ENCODE measurements around the gene UBE2S. TPM values are rescaled to one million over a fixed set of nuclear protein-coding genes. Genes with fewer than 3 reads are reported as not detected.

UBE2S gene
- total RNA-seq, 1 donor from 2014 or later: 227 TPM

DNA sequence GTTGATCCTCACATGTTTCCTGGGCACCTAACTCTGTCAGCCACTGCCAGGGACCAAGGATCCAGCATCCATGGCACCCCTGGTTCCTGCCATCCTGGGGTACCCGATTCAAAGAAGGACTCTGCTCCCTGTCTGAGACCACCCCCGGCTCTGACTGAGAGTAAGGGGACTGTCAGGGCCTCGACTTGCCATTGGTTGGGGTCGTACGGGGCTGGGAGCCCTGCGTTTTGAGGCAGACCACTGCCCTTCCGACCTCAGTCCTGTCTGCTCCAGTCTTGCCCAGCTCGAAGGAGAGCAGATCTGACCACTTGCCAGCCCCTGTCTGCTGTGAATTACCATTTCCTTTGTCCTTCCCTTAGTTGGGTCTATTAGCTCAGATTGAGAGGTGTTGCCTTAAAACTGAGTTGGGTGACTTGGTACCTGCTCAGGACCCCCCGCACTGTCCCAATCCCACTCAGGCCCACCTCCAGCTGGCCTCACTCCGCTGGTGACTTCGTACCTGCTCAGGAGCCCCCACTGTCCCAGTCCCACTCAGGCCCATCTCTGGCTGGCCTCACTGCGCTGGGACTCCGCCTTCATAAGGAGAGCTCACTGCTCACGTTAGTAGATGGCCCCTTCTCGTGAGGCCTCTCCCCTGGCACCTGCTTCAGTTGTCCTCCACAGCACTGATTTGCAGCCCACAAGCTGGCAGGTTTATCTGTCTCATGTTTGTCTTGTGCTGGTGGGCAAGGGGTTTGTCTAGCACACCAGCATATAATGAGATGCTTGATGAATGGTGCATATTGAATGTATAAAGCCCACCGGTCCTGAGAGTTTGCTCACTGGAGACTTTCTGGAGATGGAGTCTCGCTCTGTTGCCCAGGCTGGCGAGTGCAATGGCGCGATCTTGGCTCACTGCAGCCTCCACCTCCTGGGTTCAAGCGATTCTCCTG is 17.9 kb downstream of the UBE2S start:
- Mint-ChIP-seq H3K9me3 (no peaks in the 10 kb centered on the region), H3K27ac (peak overlapping the region; percentile 69), H3K36me3 (ENCODE audit: low read depth) (peaks cover 60% of the 10 kb centered on the region), H3K27me3 (no peaks in the 10 kb centered on the region), H3K4me1 (peaks cover 32% of the 10 kb centered on the region), H3K4me3 (peak overlapping the region; percentile 37)
- no peak for DNase-seq
- intact Hi-C loops (cut with micrococcal nuclease): loop anchor here (5.0 kb wide), 1 partner anchor 208 kb away; the partner anchor contains the start of gene FIZ1

DNA sequence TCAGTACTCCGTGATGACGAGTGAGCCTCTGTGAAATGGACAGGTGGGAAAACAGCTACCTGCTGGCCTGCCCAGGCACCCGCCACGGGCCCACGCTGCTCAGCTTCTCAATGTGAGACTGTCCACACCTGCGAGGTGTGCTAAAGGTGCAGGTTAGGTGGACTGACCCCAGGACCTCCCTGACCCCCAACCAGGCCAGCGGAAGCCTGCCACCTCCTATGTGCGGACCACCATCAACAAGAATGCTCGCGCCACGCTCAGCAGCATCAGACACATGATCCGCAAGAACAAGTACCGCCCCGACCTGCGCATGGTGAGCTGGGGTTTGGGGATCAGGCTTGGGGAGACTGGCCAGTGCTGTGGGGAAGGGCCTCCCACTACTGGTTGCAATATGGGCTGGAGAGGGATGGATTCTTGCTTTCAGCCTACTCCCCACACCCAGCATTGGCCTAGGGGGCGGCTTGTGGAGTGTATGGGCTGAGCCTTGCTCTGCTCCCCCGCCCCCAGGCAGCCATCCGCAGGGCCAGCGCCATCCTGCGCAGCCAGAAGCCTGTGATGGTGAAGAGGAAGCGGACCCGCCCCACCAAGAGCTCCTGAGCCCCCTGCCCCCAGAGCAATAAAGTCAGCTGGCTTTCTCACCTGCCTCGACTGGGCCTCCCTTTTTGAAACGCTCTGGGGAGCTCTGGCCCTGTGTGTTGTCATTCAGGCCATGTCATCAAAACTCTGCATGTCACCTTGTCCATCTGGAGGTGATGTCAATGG is 19.7 kb downstream of the UBE2S start:
- intact Hi-C loops (cut with micrococcal nuclease): loop anchor here (5.0 kb wide), 1 partner anchor 209 kb away; the partner anchor contains the start of gene FIZ1

DNA sequence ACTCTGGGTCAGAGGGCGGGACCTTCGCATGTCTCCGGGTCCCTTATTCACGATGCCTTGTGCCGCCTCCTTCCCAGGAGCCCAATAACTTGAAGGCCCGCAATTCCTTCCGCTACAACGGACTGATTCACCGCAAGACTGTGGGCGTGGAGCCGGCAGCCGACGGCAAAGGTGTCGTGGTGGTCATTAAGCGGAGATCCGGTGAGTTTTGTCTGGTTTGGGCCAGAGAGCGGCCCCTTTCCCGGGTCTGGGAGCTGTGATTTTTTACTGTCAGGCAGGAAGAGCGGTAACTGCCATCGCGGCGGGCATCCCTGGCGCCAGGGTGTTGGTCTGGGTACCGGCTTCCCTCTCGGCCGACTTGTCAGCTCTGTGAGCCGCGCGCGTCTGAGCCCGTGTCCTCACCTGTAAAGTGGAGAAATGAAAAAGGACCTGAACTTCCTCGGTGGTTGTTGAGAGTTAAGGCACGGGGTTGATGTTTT is 21.1 kb downstream of the UBE2S start:
- no peak for DNase-seq
- Mint-ChIP-seq H3K36me3 (ENCODE audit: low read depth) (peaks cover 60% of the 10 kb centered on the region), H3K4me1 (peaks cover 52% of the 10 kb centered on the region), H3K4me3 (peak overlapping the region; percentile 97), H3K9me3 (peaks cover 6% of the 10 kb centered on the region), H3K27me3 (no peaks in the 10 kb centered on the region), H3K27ac (peak overlapping the region; percentile 98)
- intact Hi-C loops (cut with micrococcal nuclease): loop anchor here (5.0 kb wide), 1 partner anchor 211 kb away; the partner anchor contains the start of gene FIZ1

More for the DNA sequence above, 19.7 kb downstream of the UBE2S start:
- H3K9me3 Mint-ChIP-seq: no peaks in the 10 kb centered on the region
- H3K27ac Mint-ChIP-seq: no peak overlapping the region
- H3K4me3 Mint-ChIP-seq: peak overlapping the region; percentile 97
- DNase-seq: no peak
- H3K4me1 Mint-ChIP-seq: peaks cover 40% of the 10 kb centered on the region
- H3K36me3 Mint-ChIP-seq (ENCODE audit: low read depth): peaks cover 58% of the 10 kb centered on the region
- H3K27me3 Mint-ChIP-seq: no peaks in the 10 kb centered on the region

DNA sequence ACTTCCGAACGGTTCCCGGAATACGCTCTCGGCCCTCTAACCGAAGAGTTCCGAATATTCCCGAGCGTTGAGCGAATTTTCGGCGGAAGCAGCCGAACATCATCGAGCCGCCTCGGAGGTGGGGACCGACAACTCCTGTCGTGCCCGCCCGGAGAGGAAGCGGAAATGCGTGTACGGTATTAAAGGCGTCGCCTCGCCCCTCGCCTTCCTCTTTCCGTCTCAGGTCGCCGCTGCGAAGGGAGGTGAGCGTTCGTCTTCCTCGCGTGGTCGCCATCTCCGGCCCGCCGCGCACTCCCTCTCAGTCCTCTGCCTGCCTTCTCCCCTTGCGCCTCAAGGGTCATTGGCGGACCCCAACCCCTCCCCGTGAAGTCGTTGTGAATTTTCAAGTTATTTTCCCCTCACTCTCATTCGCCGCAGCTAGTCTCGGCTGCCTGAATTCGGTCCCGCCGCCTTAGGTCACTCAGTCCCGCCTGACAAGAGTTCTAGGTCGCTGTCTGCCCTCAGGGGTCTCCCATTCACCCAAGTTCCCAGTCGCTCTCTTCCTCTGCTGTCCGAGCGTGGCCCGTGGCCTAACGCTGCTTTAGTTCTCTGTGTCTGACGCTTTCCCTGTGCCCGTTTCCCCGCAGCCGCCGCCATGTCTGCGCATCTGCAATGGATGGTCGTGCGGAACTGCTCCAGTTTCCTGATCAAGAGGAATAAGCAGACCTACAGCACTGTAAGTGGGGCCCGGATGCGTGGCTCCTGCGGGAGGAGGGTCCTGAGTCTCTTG is 21.7 kb downstream of the UBE2S start, which contains the start of gene RPL28:
RPL28 (plus strand) TSS at position 209 of the 769 bp plus-strand sequence; CDS start at position 635, 426 bp downstream.
- peaks cover 6% of the 10 kb centered on the region for H3K9me3 Mint-ChIP-seq
- peaks cover 63% of the 10 kb centered on the region for H3K36me3 Mint-ChIP-seq (ENCODE audit: low read depth)
- no peaks in the 10 kb centered on the region for H3K27me3 Mint-ChIP-seq
- intact Hi-C loops (cut with micrococcal nuclease): loop anchor here (1.0 to 5.0 kb wide), 7 partner anchors 22 to 268 kb away; partner anchors contain the start of genes FIZ1, HSPBP1, KMT5C and PPP6R1
- peak within 1 kb of the TSS; percentile 97 for H3K4me3 Mint-ChIP-seq
- peak within 1 kb of the TSS; percentile 98 for H3K27ac Mint-ChIP-seq
- peaks cover 52% of the 10 kb centered on the region for H3K4me1 Mint-ChIP-seq
- peak; percentile 100 for DNase-seq

DNA sequence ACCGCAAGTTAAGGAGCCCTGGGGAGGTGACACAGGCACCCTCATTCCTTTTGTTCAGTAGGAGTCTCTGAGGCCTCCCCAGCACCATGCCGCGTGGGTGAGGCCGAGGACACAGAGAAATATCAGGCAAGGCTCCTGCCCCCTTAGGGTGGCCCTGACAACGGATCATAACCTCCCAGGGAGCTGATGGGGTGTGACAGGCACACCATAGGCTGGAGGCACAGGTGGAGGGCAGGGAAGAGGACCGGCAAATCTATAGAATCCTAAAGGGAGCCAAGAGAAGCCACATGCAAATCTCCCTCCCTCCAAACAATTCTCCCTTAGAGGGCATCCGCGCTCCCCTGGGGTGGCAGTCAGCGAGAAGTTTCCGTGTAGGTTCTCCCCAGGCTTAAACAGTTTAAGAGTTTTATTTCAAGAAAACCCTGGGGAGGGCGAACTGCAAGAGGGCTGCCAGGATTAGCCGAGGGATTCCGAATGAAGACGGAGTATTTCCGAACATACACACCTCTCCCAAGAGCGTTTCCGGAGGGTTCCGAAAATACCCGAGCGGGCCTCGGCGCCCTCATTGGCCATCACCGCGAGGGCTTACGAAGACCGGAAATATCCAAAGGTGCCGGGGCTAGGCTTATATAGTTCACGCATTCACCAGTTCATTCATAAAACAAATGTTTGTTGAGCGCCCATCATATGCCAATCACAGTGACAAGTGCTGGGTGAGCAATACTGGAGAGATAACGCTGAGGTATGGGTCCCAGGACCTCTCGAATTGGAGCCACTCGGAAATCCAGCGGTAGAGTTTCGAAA is 22.5 kb downstream of the UBE2S start:
- H3K36me3 Mint-ChIP-seq (ENCODE audit: low read depth): peaks cover 56% of the 10 kb centered on the region
- intact Hi-C loops (cut with micrococcal nuclease): loop anchor here (1.0 to 5.0 kb wide), 7 partner anchors 23 to 269 kb away; partner anchors contain the start of genes FIZ1, HSPBP1, KMT5C and PPP6R1
- DNase-seq: peak; percentile 99
- H3K4me3 Mint-ChIP-seq: peak overlapping the region; percentile 97
- peaks cover 47% of the 10 kb centered on the region for H3K4me1 Mint-ChIP-seq
- H3K9me3 Mint-ChIP-seq: peaks cover 6% of the 10 kb centered on the region
- no peaks in the 10 kb centered on the region for H3K27me3 Mint-ChIP-seq
- peak overlapping the region; percentile 98 for H3K27ac Mint-ChIP-seq

DNA sequence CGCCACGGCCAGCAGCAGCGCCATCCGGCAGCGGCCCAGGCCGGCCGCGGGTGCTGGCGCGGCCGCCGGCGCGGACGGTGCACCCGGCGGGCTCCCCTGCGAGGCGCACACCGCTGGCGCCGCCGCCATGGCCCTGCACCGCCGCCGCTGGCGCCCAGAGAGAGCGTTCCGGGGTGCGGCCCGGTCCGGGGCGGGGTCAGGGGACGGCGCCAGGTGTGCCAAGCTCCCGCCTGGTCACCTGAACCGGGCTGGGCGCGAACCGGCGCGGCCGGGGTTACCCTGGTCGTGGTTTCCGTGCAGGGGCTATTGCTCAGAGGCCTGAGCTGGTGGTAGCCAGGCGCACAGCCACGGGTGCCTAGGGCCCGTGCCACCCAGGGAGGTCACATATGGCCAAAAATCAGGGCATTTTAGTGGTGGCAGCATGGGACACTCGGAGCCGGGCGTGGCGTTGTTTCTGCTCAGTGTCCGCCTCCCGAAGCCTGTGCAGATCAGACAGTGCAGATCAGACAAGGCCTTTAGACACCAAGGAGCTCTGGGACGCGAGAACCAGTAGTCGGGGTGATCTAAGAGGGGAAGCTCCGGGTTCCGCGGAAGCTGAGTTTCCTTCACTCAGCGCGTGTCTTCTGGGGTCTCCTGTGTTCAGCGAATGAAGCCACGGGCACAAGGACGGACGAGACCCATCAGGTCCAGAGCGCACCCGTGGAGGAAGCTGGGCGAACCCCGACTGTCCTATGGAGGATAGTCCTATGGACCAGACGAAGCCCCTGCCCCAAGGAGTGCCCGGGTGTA is 23.3 kb downstream of the UBE2S start, which contains the start of gene TMEM238:
TMEM238 (minus strand) TSS at position 162 of the 789 bp plus-strand sequence; CDS start at position 129, 33 bp downstream.
- DNase-seq: peak; percentile 88
- peaks cover 41% of the 10 kb centered on the region for H3K4me1 Mint-ChIP-seq
- intact Hi-C loops (cut with micrococcal nuclease): loop anchor here (2.0 kb wide), 1 partner anchor 82 kb away; no protein-coding TSS in a partner anchor
- H3K4me3 Mint-ChIP-seq: peak within 1 kb of the TSS; percentile 97
- H3K27me3 Mint-ChIP-seq: no peaks in the 10 kb centered on the region
- H3K27ac Mint-ChIP-seq: peak within 1 kb of the TSS; percentile 98
- H3K36me3 Mint-ChIP-seq (ENCODE audit: low read depth): peaks cover 52% of the 10 kb centered on the region
- peaks cover 6% of the 10 kb centered on the region for H3K9me3 Mint-ChIP-seq

DNA sequence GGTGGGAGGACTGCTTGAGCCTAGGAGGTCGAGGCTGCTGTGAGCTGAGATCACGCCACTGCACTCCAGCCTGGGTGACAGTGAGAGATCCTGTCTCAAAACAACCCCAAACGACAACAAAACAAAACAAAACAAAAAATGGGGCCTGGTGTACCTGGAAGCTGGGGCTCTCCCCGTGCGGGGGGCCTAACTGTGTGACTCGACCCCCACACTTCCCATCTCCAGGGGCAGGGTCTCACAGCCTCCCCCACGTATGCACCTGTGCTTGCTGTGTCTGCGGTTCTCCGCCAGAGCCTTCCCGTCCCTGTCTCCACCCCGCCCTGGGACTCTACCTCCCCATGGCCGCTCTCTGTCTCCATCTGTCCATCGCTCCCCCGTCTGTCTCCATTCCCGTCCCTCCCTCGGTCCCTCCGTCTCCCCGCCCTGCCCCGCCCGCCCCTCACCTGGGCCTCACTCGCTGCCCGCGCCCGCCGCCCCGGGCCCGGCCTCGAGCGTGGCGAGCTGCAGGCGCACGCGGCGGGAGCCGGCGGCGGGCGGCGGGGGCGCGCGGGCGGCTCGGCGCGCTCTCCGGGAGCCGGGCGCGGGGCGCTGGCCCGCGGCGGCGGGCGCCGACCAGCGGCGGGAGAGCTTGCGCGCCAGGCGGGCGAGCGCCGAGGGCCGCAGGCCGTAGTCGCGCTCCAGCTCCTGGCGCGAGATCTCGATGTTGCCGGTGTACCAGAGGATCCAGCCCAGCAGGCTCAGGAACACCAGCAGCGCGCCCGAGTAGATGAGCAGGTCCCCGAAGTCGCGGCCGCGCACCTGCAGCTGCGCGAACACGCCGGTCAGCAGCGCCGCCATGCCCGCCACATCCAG is 24.1 kb downstream of the UBE2S start:
- Mint-ChIP-seq H3K36me3 (ENCODE audit: low read depth) (peaks cover 45% of the 10 kb centered on the region), H3K27ac (peak overlapping the region; percentile 95), H3K27me3 (no peaks in the 10 kb centered on the region), H3K9me3 (peaks cover 6% of the 10 kb centered on the region), H3K4me1 (peaks cover 40% of the 10 kb centered on the region), H3K4me3 (peak overlapping the region; percentile 94)
- intact Hi-C loops (cut with micrococcal nuclease): loop anchor here (2.0 kb wide), 1 partner anchor 81 kb away; no protein-coding TSS in a partner anchor
- DNase-seq: peak; percentile 86

DNA sequence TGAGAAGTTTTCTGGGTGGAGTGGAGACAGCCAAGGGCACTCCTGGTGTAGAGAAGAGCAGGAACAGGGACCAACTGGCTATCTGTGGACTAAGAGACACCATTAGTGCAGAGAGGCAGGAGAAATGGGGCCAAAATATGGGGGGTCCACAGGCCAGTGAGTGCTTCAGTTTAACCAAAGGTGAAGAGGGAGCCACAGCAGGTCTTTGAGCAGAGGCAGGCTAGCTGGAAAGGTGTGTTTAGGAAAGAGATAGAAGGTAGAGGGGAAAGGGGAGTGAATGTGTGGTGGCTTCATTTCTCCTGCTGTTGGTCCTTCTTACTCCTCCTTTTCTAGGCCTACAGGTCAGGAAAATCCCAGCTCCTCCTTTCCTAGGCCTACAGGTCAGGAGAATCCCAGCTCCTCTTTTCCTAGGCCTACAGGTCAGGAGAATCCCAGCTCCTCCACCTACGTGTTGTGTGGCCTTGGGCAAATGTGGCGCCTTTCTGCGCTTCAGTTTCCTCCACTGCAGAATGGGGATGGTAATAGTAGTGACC is 25.0 kb downstream of the UBE2S start:
- peak overlapping the region; percentile 95 for H3K27ac Mint-ChIP-seq
- H3K27me3 Mint-ChIP-seq: no peaks in the 10 kb centered on the region
- intact Hi-C loops (cut with micrococcal nuclease): no loop called here
- H3K4me1 Mint-ChIP-seq: peaks cover 36% of the 10 kb centered on the region
- peaks cover 36% of the 10 kb centered on the region for H3K36me3 Mint-ChIP-seq (ENCODE audit: low read depth)
- DNase-seq: no peak
- peak overlapping the region; percentile 94 for H3K4me3 Mint-ChIP-seq
- H3K9me3 Mint-ChIP-seq: peaks cover 6% of the 10 kb centered on the region

DNA sequence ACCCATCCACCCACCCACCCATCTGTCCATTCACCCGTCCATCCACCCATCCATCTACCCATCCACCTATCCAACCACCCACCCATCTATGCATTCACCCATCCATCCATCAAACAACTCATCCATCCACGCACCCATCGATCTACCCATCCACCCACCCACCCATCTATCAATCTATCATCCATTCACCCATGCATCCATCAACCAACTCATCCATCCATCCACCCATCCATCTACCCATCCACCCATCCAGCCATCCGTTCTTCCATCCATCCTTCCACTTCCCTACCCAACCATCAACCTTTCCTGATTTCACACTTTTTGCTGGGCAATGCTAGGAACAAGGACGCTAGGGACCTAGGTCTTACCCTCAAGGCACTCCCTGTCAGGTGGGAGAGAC is 25.6 kb downstream of the UBE2S start:
- Mint-ChIP-seq H3K27me3 (no peaks in the 10 kb centered on the region), H3K4me3 (peak overlapping the region; percentile 94), H3K4me1 (peaks cover 33% of the 10 kb centered on the region), H3K9me3 (peaks cover 6% of the 10 kb centered on the region), H3K36me3 (ENCODE audit: low read depth) (peaks cover 30% of the 10 kb centered on the region), H3K27ac (peak overlapping the region; percentile 81)
- DNase-seq: no peak
- intact Hi-C loops (cut with micrococcal nuclease): no loop called here

DNA sequence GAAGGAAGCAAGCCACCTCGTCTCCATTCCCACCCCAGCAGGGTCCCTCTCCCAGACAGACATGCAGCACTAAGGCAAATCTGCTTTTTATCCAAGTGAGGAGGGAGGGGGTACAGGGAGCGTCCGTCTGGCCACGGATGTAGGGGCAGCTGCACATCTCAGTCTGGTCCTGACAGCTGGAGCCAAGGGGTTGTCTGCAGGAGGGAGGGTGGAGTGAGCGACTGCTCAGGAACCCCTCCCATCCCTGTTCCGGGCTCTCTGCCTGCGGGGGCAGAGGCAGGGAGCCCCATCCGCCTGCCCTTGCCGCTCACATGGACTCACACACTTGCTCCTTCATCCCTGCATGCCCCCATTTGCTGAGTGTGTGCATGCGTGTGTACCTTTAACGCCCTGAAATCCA is 28.4 kb downstream of the UBE2S start:
- Mint-ChIP-seq H3K4me3 (no peak overlapping the region), H3K4me1 (peaks cover 16% of the 10 kb centered on the region), H3K36me3 (ENCODE audit: low read depth) (peaks cover 16% of the 10 kb centered on the region), H3K9me3 (peaks cover 6% of the 10 kb centered on the region), H3K27ac (no peak overlapping the region), H3K27me3 (peaks cover 3% of the 10 kb centered on the region)
- intact Hi-C loops (cut with micrococcal nuclease): no loop called here
- no peak for DNase-seq
